RWPE2 (cell line): Measurements from ENCODE around the gene IL17RD.

Source experiments
- ATAC-seq: fragments of 200-7000 bp; cut with Tn5 transposase; 3 replicates; pipeline ENCODE4 v1.9.1; 2021; ENCODE audit warnings: low read depth
- DNase-seq: peaks from one replicate; pipeline ENCODE4 v3.0.0-alpha.2; 2020; ENCODE audit warnings: low spot score
- H3K27ac ChIP-seq: fragments of 450-650 bp; 2 replicates; pipeline ENCODE4 v1.5.1; 2017; ENCODE audit warnings: mild to moderate bottlenecking; ENCODE audit not compliant: poor library complexity, severe bottlenecking
- H3K27me3 ChIP-seq: fragments of 250-450 bp; sonication (Bioruptor Pico); 2 replicates; pipeline ENCODE4 v1.5.1; 2021; ENCODE audit warnings: mild to moderate bottlenecking, moderate library complexity; ENCODE audit not compliant: insufficient read depth, poor library complexity, severe bottlenecking
- H3K36me3 ChIP-seq: fragments of 250-450 bp; sonication (Bioruptor Pico); 2 replicates; pipeline ENCODE4 v1.5.1; 2020; ENCODE audit warnings: low read depth, mild to moderate bottlenecking, moderate library complexity
- H3K4me1 ChIP-seq: fragments of 250-450 bp; sonication (Bioruptor Pico); 2 replicates; pipeline ENCODE4 v1.5.1; 2021; ENCODE audit warnings: mild to moderate bottlenecking, moderate library complexity; ENCODE audit not compliant: insufficient read depth, poor library complexity, severe bottlenecking
- H3K4me3 ChIP-seq: fragments of 250-450 bp; sonication (Bioruptor Pico); 2 replicates; pipeline ENCODE4 v1.5.1; 2021; ENCODE audit warnings: mild to moderate bottlenecking, moderate library complexity; ENCODE audit not compliant: severe bottlenecking
- H3K9me3 ChIP-seq: fragments of 250-450 bp; sonication (Bioruptor Pico); 2 replicates; pipeline ENCODE4 v1.5.1; 2021; ENCODE audit warnings: mild to moderate bottlenecking, moderate library complexity; ENCODE audit not compliant: severe bottlenecking
- CTCF ChIP-seq: fragments of 450-650 bp; IDR thresholded peaks from one replicate; pipeline ENCODE4 v1.5.1; 2017; ENCODE audit warnings: mild to moderate bottlenecking, moderate library complexity; ENCODE audit not compliant: poor library complexity, severe bottlenecking

The IL17RD gene

GRCh38 chr3:57164657-57165573 lies at the start of gene IL17RD:
IL17RD (minus strand) TSS chr3:57165353; CDS start chr3:57165286, 67 bp downstream.
- Histone ChIP-seq H3K36me3 (no peaks in the 10 kb centered on the region), H3K27ac (no peak within 1 kb of the TSS), H3K4me3 (peak within 1 kb of the TSS; percentile 53), H3K4me1 (no peaks in the 10 kb centered on the region), H3K9me3 (no peaks in the 10 kb centered on the region), H3K27me3 (no peaks in the 10 kb centered on the region)
- ATAC-seq (peak; percentile 72), DNase-seq (peak; percentile 81)
- no peak for TF ChIP-seq CTCF

GRCh38 chr3:57206423-57206822 lies 41.3 kb upstream of the IL17RD start:
- TF ChIP-seq CTCF: no peak
- no peak overlapping the region for H3K27ac ChIP-seq
- no peak overlapping the region for H3K4me3 ChIP-seq

GRCh38 chr3:57199895-57200297 lies 34.7 kb upstream of the IL17RD start, which contains the start of gene HESX1:
HESX1 (minus strand) TSS chr3:57199978; CDS start chr3:57199918, 60 bp downstream.
- H3K27me3 ChIP-seq: no peaks in the 10 kb centered on the region
- no peak for ATAC-seq
- DNase-seq: no peak

More at GRCh38 chr3:57206423-57206822, 41.3 kb upstream of the IL17RD start:
- ATAC-seq (no peak), DNase-seq (no peak)
- H3K36me3 ChIP-seq: no peaks in the 10 kb centered on the region
- no peaks in the 10 kb centered on the region for H3K27me3 ChIP-seq
- H3K9me3 ChIP-seq: no peaks in the 10 kb centered on the region
- H3K4me1 ChIP-seq: no peaks in the 10 kb centered on the region

GRCh38 chr3:57194641-57195040 lies 29.5 kb upstream of the IL17RD start:
- Histone ChIP-seq H3K4me1 (no peaks in the 10 kb centered on the region), H3K9me3 (no peaks in the 10 kb centered on the region), H3K27me3 (no peaks in the 10 kb centered on the region), H3K36me3 (no peaks in the 10 kb centered on the region), H3K27ac (no peak overlapping the region), H3K4me3 (no peak overlapping the region)
- DNase-seq (no peak), ATAC-seq (no peak)
- no peak for TF ChIP-seq CTCF

More at GRCh38 chr3:57199895-57200297, 34.7 kb upstream of the IL17RD start, which contains the start of gene HESX1:
- no peaks in the 10 kb centered on the region for H3K9me3 ChIP-seq
- no peaks in the 10 kb centered on the region for H3K4me1 ChIP-seq
- no peak for TF ChIP-seq CTCF
- H3K36me3 ChIP-seq: no peaks in the 10 kb centered on the region
- no peak within 1 kb of the TSS for H3K27ac ChIP-seq
- H3K4me3 ChIP-seq: no peak within 1 kb of the TSS

- Histone ChIP-seq H3K4me1 (no peaks in the 10 kb centered on the region), H3K9me3 (no peaks in the 10 kb centered on the region), H3K27me3 (no peaks in the 10 kb centered on the region), H3K4me3 (no peak overlapping the region), H3K36me3 (no peaks in the 10 kb centered on the region), H3K27ac (no peak overlapping the region)
- ATAC-seq (no peak), DNase-seq (no peak)
- TF ChIP-seq CTCF: no peak
These were observed 26.9 kb upstream of the IL17RD start for GRCh38 chr3:57192028-57192427.
